Colonic mucosa (tissue), 4 donors: Measurements from ENCODE around the gene TATDN2. TPM values are rescaled to one million over a fixed set of nuclear protein-coding genes. Genes with fewer than 3 reads are reported as not detected.

Experiments
- DNase-seq: peaks from one replicate; pipeline ENCODE4 v3.0.0-alpha.2; 2020
- H3K27ac ChIP-seq: fragments of 200-600 bp; one replicate; pipeline ENCODE4 v1.8.0; 2021
- H3K27me3 ChIP-seq: fragments of 200-600 bp; one replicate; pipeline ENCODE4 v1.8.0; 2021
- H3K36me3 ChIP-seq: fragments of 200-600 bp; one replicate; pipeline ENCODE4 v1.8.0; 2021
- H3K4me1 ChIP-seq: fragments of 200-600 bp; one replicate; pipeline ENCODE4 v1.8.0; 2021; ENCODE audit warnings: mild to moderate bottlenecking
- H3K4me3 ChIP-seq: fragments of 200-600 bp; one replicate; pipeline ENCODE4 v1.8.0; 2021
- H3K9ac ChIP-seq, 2 donors: one replicate each; pipeline ENCODE4 v1.7.0; 2013; ENCODE audit warnings: control low read depth in 2 of 2, low read depth in 2 of 2, low read length in 2 of 2
- H3K9me3 ChIP-seq: fragments of 200-600 bp; one replicate; pipeline ENCODE4 v1.8.0; 2021
- CTCF ChIP-seq: fragments of 200-600 bp; IDR thresholded peaks from one replicate; pipeline ENCODE4 v1.8.0; 2022; ENCODE audit warnings: antibody characterized with exemption, mild to moderate bottlenecking
- intact Hi-C: fragments of 100-400 bp; cut with DNase I; formaldehyde crosslinking; loops from one replicate; pipeline ENCODE4 v1.14.1; 2022
- total RNA-seq, 2 donors: library from RNA; stranded (reverse); fragmentation: NEBNext Ultra II Directional in 1 of 2; extraction: Animal tissue kit (Norgen Biotek cat#: 25700) in 1 of 2; gene quantifications; one replicate each; pipeline ENCODE4 v1.2.1, GENCODE V29; 2021
- donor health status: healthy.
- donor health status: DM: no; HTN: no; CAD: no.
- donor health status: DM: no; HTN: no; CAD: no.

TATDN2 gene
- total RNA-seq, 2 donors from 2014 or later, result 28.9 to 35.3 TPM

GRCh38 chr3:10289077-10289476 is 40.8 kb downstream of the TATDN2 start:
- intact Hi-C loops, result no loop called here
- Histone ChIP-seq H3K36me3 (no peaks in the 10 kb centered on the region), H3K27me3 (no peaks in the 10 kb centered on the region), H3K9ac (no peak overlapping the region), H3K4me3 (no peak overlapping the region), H3K9me3 (no peaks in the 10 kb centered on the region), H3K27ac (no peak overlapping the region), H3K4me1 (no peaks in the 10 kb centered on the region)
- no peak for TF ChIP-seq CTCF
- no peak for DNase-seq

GRCh38 chr3:10289787-10290355 is 41.6 kb downstream of the TATDN2 start:
- H3K4me3 ChIP-seq, result no peak overlapping the region
- DNase-seq, result no peak
- no peaks in the 10 kb centered on the region for H3K4me1 ChIP-seq
- no peaks in the 10 kb centered on the region for H3K36me3 ChIP-seq
- H3K9ac ChIP-seq, result no peak overlapping the region
- no peaks in the 10 kb centered on the region for H3K9me3 ChIP-seq
- no peaks in the 10 kb centered on the region for H3K27me3 ChIP-seq
- no peak for TF ChIP-seq CTCF
- intact Hi-C loops, result no loop called here
- no peak overlapping the region for H3K27ac ChIP-seq

- Histone ChIP-seq H3K27me3 (no peaks in the 10 kb centered on the region), H3K4me1 (no peaks in the 10 kb centered on the region), H3K4me3 (no peak overlapping the region), H3K27ac (no peak overlapping the region), H3K36me3 (no peaks in the 10 kb centered on the region), H3K9me3 (no peaks in the 10 kb centered on the region), H3K9ac (no peak overlapping the region)
- intact Hi-C loops, result no loop called here
- TF ChIP-seq CTCF, result no peak
- no peak for DNase-seq
Observed at GRCh38 chr3:10290481-10291176, 42.4 kb downstream of the TATDN2 start.

GRCh38 chr3:10291641-10292040 is 43.4 kb downstream of the TATDN2 start:
- TF ChIP-seq CTCF, result no peak
- intact Hi-C loops, result no loop called here
- no peak overlapping the region for H3K27ac ChIP-seq
- H3K4me1 ChIP-seq, result no peaks in the 10 kb centered on the region
- no peaks in the 10 kb centered on the region for H3K36me3 ChIP-seq
- no peaks in the 10 kb centered on the region for H3K27me3 ChIP-seq
- no peak for DNase-seq
- H3K9me3 ChIP-seq, result no peaks in the 10 kb centered on the region
- H3K4me3 ChIP-seq, result no peak overlapping the region
- no peak overlapping the region for H3K9ac ChIP-seq

GRCh38 chr3:10292505-10293419 is 44.5 kb downstream of the TATDN2 start, which contains the start of gene GHRL:
TSS of gene GHRL (minus strand) at chr3:10292947. CDS start at chr3:10290180, 2,767 bp downstream.
- no peaks in the 10 kb centered on the region for H3K9me3 ChIP-seq
- no peak within 1 kb of the TSS for H3K9ac ChIP-seq
- no peak within 1 kb of the TSS for H3K4me3 ChIP-seq
- intact Hi-C loops, result no loop called here
- peak within 1 kb of the TSS; percentile 12 for H3K27ac ChIP-seq
- H3K4me1 ChIP-seq, result no peaks in the 10 kb centered on the region
- no peaks in the 10 kb centered on the region for H3K36me3 ChIP-seq
- no peak for DNase-seq
- no peak for TF ChIP-seq CTCF
- H3K27me3 ChIP-seq, result no peaks in the 10 kb centered on the region
